ENCODE data around the gene MEF2C. TPM values are rescaled to one million over a fixed set of nuclear protein-coding genes. Genes with fewer than 3 reads are reported as not detected.

The MEF2C gene
- total RNA-seq, 1 experiment from 2014 or later: 1.7 TPM

DNA sequence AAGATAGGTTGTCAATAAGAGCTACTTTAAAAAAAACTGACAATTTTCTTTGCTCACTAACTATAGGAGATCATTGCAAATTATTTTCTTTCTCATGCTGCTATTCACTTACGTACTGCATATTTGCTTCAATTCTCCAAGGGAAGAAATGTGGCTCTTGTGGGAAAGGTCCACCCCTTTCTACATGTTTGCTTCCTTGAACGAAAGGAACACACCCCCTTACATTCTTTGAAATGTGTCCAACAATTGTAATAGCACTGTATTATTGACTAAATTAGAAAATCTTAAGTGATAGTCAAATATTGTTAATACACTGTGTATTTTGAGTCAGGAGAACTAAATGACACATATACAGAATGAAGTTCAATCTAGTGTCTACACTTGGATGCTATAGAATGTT is 5.2 kb downstream of the MEF2C start (continued):
- TF ChIP-seq, protein P1, sequence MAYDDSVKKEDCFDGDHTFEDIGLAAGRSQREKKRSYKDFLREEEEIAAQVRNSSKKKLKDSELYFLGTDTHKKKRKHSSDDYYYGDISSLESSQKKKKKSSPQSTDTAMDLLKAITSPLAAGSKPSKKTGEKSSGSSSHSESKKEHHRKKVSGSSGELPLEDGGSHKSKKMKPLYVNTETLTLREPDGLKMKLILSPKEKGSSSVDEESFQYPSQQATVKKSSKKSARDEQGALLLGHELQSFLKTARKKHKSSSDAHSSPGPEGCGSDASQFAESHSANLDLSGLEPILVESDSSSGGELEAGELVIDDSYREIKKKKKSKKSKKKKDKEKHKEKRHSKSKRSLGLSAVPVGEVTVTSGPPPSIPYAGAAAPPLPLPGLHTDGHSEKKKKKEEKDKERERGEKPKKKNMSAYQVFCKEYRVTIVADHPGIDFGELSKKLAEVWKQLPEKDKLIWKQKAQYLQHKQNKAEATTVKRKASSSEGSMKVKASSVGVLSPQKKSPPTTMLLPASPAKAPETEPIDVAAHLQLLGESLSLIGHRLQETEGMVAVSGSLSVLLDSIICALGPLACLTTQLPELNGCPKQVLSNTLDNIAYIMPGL (CRISPR knock-in tag; IDR thresholded peaks at IDR 0.05): no peak
- TF ChIP-seq HMGA2 (CRISPR knock-in tag; IDR thresholded peaks at IDR 0.05): no peak
- no peak for TF ChIP-seq ZBTB21 (CRISPR knock-in tag; IDR thresholded peaks at IDR 0.05; ENCODE audit: borderline replicate concordance)
- TF ChIP-seq, protein P2, sequence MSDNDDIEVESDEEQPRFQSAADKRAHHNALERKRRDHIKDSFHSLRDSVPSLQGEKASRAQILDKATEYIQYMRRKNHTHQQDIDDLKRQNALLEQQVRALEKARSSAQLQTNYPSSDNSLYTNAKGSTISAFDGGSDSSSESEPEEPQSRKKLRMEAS (CRISPR knock-in tag; IDR thresholded peaks at IDR 0.05): no peak
- TF ChIP-seq, protein P3, sequence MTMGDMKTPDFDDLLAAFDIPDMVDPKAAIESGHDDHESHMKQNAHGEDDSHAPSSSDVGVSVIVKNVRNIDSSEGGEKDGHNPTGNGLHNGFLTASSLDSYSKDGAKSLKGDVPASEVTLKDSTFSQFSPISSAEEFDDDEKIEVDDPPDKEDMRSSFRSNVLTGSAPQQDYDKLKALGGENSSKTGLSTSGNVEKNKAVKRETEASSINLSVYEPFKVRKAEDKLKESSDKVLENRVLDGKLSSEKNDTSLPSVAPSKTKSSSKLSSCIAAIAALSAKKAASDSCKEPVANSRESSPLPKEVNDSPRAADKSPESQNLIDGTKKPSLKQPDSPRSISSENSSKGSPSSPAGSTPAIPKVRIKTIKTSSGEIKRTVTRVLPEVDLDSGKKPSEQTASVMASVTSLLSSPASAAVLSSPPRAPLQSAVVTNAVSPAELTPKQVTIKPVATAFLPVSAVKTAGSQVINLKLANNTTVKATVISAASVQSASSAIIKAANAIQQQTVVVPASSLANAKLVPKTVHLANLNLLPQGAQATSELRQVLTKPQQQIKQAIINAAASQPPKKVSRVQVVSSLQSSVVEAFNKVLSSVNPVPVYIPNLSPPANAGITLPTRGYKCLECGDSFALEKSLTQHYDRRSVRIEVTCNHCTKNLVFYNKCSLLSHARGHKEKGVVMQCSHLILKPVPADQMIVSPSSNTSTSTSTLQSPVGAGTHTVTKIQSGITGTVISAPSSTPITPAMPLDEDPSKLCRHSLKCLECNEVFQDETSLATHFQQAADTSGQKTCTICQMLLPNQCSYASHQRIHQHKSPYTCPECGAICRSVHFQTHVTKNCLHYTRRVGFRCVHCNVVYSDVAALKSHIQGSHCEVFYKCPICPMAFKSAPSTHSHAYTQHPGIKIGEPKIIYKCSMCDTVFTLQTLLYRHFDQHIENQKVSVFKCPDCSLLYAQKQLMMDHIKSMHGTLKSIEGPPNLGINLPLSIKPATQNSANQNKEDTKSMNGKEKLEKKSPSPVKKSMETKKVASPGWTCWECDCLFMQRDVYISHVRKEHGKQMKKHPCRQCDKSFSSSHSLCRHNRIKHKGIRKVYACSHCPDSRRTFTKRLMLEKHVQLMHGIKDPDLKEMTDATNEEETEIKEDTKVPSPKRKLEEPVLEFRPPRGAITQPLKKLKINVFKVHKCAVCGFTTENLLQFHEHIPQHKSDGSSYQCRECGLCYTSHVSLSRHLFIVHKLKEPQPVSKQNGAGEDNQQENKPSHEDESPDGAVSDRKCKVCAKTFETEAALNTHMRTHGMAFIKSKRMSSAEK (CRISPR knock-in tag; IDR thresholded peaks at IDR 0.05; ENCODE audit: borderline replicate concordance): no peak
- TF ChIP-seq, protein P4, sequence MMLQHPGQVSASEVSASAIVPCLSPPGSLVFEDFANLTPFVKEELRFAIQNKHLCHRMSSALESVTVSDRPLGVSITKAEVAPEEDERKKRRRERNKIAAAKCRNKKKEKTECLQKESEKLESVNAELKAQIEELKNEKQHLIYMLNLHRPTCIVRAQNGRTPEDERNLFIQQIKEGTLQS (CRISPR knock-in tag; conservative IDR thresholded peaks at IDR 0.05): no peak
- TF ChIP-seq, protein P5, sequence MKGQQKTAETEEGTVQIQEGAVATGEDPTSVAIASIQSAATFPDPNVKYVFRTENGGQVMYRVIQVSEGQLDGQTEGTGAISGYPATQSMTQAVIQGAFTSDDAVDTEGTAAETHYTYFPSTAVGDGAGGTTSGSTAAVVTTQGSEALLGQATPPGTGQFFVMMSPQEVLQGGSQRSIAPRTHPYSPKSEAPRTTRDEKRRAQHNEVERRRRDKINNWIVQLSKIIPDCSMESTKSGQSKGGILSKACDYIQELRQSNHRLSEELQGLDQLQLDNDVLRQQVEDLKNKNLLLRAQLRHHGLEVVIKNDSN (CRISPR knock-in tag; IDR thresholded peaks at IDR 0.05): no peak

DNA sequence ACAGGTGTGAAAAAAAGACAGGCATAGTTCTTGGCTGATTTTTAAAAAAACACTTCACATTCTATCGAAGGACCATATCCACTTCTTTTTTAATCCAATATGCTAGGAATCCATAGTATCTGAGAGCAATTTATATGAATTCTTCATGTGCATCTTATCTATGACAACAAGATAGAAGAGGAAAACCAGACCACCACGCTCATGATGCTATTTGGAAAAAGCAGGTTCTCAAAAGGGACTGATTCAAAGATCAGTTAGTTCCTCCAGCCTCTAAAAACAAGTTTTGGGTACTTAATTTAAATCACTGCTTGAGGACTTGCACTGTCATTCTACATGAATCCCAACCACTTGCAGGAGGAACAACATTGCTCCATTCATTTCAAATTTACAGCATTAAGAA is 6.3 kb downstream of the MEF2C start:
- ChIA-PET POLR2A (no interaction called here), CTCF (interaction anchor here (1.3 kb wide), 1 partner anchor 152 kb away, joined by 3 read pairs; no protein-coding TSS in a partner anchor)
- H3K27me3 Mint-ChIP-seq (ENCODE audit: low read depth): no peaks in the 10 kb centered on the region
- TF ChIP-seq JAZF1 (CRISPR knock-in tag; IDR thresholded peaks at IDR 0.05): no peak
- TF ChIP-seq CBFB (CRISPR knock-in tag; IDR thresholded peaks at IDR 0.05; ENCODE audit: low read depth): no peak
- TF ChIP-seq ZNF219 (CRISPR knock-in tag; IDR thresholded peaks at IDR 0.05; ENCODE audit: borderline replicate concordance): no peak
- no peak for TF ChIP-seq ZNF263 (CRISPR knock-in tag; IDR thresholded peaks at IDR 0.05; ENCODE audit: low read depth)
- TF ChIP-seq ELF4 (CRISPR knock-in tag; IDR thresholded peaks at IDR 0.05; ENCODE audit: low read depth): no peak
- TF ChIP-seq, protein P6, sequence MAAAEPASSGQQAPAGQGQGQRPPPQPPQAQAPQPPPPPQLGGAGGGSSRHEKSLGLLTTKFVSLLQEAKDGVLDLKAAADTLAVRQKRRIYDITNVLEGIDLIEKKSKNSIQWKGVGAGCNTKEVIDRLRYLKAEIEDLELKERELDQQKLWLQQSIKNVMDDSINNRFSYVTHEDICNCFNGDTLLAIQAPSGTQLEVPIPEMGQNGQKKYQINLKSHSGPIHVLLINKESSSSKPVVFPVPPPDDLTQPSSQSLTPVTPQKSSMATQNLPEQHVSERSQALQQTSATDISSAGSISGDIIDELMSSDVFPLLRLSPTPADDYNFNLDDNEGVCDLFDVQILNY (CRISPR knock-in tag; IDR thresholded peaks at IDR 0.05): no peak
- H3K4me1 Mint-ChIP-seq: peaks cover 2% of the 10 kb centered on the region
- ATAC-seq (no peak), DNase-seq (ENCODE audit: low spot score) (no peak)
- no peaks in the 10 kb centered on the region for H3K36me3 Mint-ChIP-seq
- no peaks in the 10 kb centered on the region for H3K9me3 Mint-ChIP-seq
- H3K4me3 Mint-ChIP-seq: no peak overlapping the region
- no peak overlapping the region for H3K27ac Mint-ChIP-seq
